Testis (tissue), 3 donors: Measurements from ENCODE around the gene MASP1. TPM values are rescaled to one million over a fixed set of nuclear protein-coding genes. Genes with fewer than 3 reads are reported as not detected.

Source experiments
- DNase-seq: peaks from one replicate; pipeline ENCODE4 v3.0.0-alpha.2; 2019
- H3K27ac ChIP-seq, 2 donors: fragments of 200-600 bp; sonication (generic); one replicate each; pipeline ENCODE4 v1.5.1; 2019
- H3K27me3 ChIP-seq: fragments of 200-600 bp; sonication (generic); one replicate; pipeline ENCODE4 v1.5.1; 2019
- H3K36me3 ChIP-seq: fragments of 200-600 bp; sonication (generic); one replicate; pipeline ENCODE4 v1.5.1; 2017; ENCODE audit warnings: low read depth; ENCODE audit errors: missing control alignments
- H3K4me1 ChIP-seq: fragments of 200-600 bp; sonication (generic); one replicate; pipeline ENCODE4 v1.5.1; 2019
- H3K4me3 ChIP-seq, 2 donors: fragments of 200-600 bp; sonication (generic); one replicate each; pipeline ENCODE4 v1.5.1; 2017 to 2019
- H3K9me3 ChIP-seq: fragments of 200-600 bp; sonication (generic); one replicate; pipeline ENCODE4 v1.5.1; 2017
- CTCF ChIP-seq, 3 experiments: fragments of 450-650 bp in 2 of 3; fragments of 200-600 bp in 1 of 3; sonication (generic) in 1 of 3; IDR thresholded peaks; one replicate each; pipeline ENCODE4 v1.5.1; 2016 to 2019; ENCODE audit warnings: antibody characterized with exemption in 3 of 3, mild to moderate bottlenecking in 2 of 3, moderate library complexity in 1 of 3
- POLR2A ChIP-seq: fragments of 450-650 bp; IDR thresholded peaks from one replicate; pipeline ENCODE4 v1.6.1; 2017; ENCODE audit warnings: antibody characterized with exemption, mild to moderate bottlenecking, moderate library complexity
- WGBS, 2 donors: methylation state at CpG; one replicate each; pipeline ENCODE4 v1.1.5; 2018; 5-methylcytosine and 5-hydroxymethylcytosine counted together
- intact Hi-C: fragments of 100-400 bp; cut with DNase I; formaldehyde crosslinking; loops from one replicate; pipeline ENCODE4 v1.15.1; 2023; ENCODE audit warnings: low total_unique reads
- polyA plus RNA-seq: library from polyadenylated mRNA; stranded (reverse); fragments of 350-450 nt; fragmentation: Illumina TruSeq; extraction: RNeasy Lipid Tissue Mini Kit (QIAGEN cat#74804); gene quantifications from one replicate; pipeline ENCODE4 v1.2.3, GENCODE V29; 2014; ENCODE audit warnings: low read depth, low replicate concordance; ENCODE audit not compliant: insufficient read depth
- total RNA-seq, 2 donors: library from RNA; depleted of rRNA; stranded (reverse); fragments of >200 nt; gene quantifications; one replicate each; pipeline ENCODE4 v1.2.3, GENCODE V29; 2016

Gene MASP1
- total and polyA plus RNA-seq, 3 donors from 2014 or later, result 0.55 to 3.6 (median 2.8) TPM

GRCh38 chr3:187193181-187193580, 98.4 kb downstream of the MASP1 start:
- Histone ChIP-seq H3K27me3 (no peaks in the 10 kb centered on the region), H3K4me3 (no peak overlapping the region), H3K4me1 (no peaks in the 10 kb centered on the region), H3K36me3 (no peaks in the 10 kb centered on the region), H3K27ac (no peak overlapping the region), H3K9me3 (no peaks in the 10 kb centered on the region)
- no peak for DNase-seq
- TF ChIP-seq POLR2A, result no peak
- no peak for TF ChIP-seq CTCF (IDR thresholded peaks at IDR 0.05)
- intact Hi-C loops, result no loop called here

DNA sequence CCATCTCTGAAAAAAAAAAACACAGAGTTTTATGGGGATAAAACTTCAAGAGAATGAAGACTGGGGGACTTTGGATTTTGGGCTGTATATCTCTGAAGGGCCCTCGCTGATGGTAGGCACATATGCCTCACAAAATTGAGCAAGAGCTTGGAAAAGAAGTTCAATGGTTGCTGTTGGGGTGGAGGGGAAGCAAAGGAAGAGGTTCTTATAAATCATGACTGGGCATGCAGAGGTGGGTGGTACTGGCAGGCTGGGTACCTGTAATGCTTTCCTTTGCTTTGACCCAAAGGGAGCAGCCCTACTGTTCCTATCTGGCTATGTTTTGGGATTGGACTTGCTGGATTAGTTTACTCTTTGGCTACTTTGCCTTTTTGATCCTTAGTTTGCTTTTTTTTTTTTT, 100.3 kb downstream of the MASP1 start:
- H3K36me3 ChIP-seq, result no peaks in the 10 kb centered on the region
- TF ChIP-seq CTCF (IDR thresholded peaks at IDR 0.05) (no peak), POLR2A (no peak)
- WGBS, 2 donors, result 89 to 100% methylated on average over 1 of the region's 1 CpG
- intact Hi-C loops, result no loop called here
- H3K4me3 ChIP-seq, result no peak overlapping the region
- H3K27me3 ChIP-seq, result no peaks in the 10 kb centered on the region
- H3K9me3 ChIP-seq, result no peaks in the 10 kb centered on the region
- H3K27ac ChIP-seq, result no peak overlapping the region
- no peak for DNase-seq
- no peaks in the 10 kb centered on the region for H3K4me1 ChIP-seq

- Histone ChIP-seq H3K4me3 (no peak overlapping the region), H3K36me3 (no peaks in the 10 kb centered on the region), H3K27ac (no peak overlapping the region), H3K27me3 (no peaks in the 10 kb centered on the region), H3K9me3 (no peaks in the 10 kb centered on the region), H3K4me1 (no peaks in the 10 kb centered on the region)
- DNase-seq, result no peak
- no peak for TF ChIP-seq POLR2A
- TF ChIP-seq CTCF (IDR thresholded peaks at IDR 0.05), result no peak
- intact Hi-C loops, result no loop called here
- WGBS, 2 donors, result 46 to 69% methylated on average over 2 of the region's 2 CpGs
Measured at GRCh38 chr3:187188931-187189330, 102.6 kb downstream of the MASP1 start.

- no peak overlapping the region for H3K27ac ChIP-seq
- no peak for DNase-seq
- H3K27me3 ChIP-seq, result no peaks in the 10 kb centered on the region
- intact Hi-C loops, result no loop called here
- no peaks in the 10 kb centered on the region for H3K4me1 ChIP-seq
- WGBS, 2 donors, result 62 to 73% methylated on average over 5 of the region's 5 CpGs
- H3K4me3 ChIP-seq, result no peak overlapping the region
- no peaks in the 10 kb centered on the region for H3K9me3 ChIP-seq
- no peaks in the 10 kb centered on the region for H3K36me3 ChIP-seq
- no peak for TF ChIP-seq POLR2A
- no peak for TF ChIP-seq CTCF (IDR thresholded peaks at IDR 0.05)
Measured at GRCh38 chr3:187186801-187187421, 104.6 kb downstream of the MASP1 start.

DNA sequence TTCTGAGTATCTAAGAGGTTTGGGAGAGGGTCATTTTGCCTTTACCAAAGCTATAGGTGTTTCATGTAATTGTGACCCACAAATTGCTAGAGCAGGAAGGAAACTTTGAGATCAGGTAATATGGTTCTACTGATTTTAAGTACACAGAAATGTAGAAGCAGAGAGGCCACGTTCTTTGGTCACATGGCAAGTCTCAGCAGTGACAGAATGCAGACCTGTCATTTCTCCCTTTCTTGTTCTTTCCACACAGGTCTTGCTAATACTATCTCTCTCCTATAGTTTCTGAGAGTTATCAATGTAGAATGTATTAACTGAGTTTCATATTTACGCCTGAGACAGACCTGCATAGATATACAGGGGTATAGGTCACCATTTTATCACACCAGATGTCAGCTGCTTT, 105.2 kb downstream of the MASP1 start:
- no peak overlapping the region for H3K4me3 ChIP-seq
- H3K36me3 ChIP-seq, result no peaks in the 10 kb centered on the region
- intact Hi-C loops, result no loop called here
- 56 to 68% methylated on average over 2 of the region's 2 CpGs for WGBS, 2 donors
- no peaks in the 10 kb centered on the region for H3K9me3 ChIP-seq
- H3K27ac ChIP-seq, result no peak overlapping the region
- no peaks in the 10 kb centered on the region for H3K4me1 ChIP-seq
- H3K27me3 ChIP-seq, result no peaks in the 10 kb centered on the region
- TF ChIP-seq CTCF (IDR thresholded peaks at IDR 0.05) (no peak), POLR2A (no peak)
- DNase-seq, result no peak
